ENCODE results near the gene PLEKHO1.

PLEKHO1 gene

DNA sequence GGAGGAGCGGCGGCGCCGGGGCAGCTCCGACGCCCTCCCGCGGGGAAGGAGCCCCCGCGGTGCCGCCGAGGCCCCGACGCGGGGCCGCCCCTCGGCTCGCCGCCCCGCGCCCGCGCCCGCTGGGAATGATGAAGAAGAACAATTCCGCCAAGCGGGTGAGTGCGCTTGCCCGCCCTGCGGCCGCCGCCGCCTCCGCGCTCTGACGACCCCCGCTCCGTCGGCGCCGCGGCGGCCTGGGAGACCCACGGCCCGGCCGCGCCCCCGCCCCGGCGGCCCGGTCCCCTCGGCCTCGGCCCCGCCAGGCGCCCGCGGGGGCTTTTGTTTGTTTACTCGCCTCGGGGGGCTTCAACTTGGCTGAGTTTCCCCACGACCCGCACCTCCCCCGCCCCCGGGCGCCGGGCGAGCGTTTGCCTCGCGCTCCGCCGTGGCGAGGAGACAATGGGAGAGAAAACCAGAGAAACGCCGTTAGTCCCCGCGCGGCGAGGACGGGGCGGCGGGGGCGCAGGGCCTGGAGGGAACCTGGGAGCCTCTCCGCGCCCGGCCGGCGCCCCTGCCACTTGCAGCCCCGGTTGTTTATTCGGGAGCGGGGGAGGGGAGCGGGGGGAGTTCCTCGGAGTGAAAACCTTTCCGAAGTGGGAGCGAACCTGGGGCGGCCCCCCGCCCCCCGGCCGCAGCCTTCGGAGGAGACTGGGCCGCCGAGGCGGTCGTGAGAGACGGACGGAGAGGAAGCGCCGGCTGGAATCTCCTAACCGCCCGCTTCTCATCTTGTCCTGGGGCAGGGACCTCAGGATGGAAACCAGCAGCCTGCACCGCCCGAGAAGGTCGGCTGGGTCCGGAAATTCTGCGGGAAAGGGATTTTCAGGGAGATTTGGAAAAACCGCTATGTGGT lies 661 bp downstream of the PLEKHO1 start:
- no peak for DNase-seq

DNA sequence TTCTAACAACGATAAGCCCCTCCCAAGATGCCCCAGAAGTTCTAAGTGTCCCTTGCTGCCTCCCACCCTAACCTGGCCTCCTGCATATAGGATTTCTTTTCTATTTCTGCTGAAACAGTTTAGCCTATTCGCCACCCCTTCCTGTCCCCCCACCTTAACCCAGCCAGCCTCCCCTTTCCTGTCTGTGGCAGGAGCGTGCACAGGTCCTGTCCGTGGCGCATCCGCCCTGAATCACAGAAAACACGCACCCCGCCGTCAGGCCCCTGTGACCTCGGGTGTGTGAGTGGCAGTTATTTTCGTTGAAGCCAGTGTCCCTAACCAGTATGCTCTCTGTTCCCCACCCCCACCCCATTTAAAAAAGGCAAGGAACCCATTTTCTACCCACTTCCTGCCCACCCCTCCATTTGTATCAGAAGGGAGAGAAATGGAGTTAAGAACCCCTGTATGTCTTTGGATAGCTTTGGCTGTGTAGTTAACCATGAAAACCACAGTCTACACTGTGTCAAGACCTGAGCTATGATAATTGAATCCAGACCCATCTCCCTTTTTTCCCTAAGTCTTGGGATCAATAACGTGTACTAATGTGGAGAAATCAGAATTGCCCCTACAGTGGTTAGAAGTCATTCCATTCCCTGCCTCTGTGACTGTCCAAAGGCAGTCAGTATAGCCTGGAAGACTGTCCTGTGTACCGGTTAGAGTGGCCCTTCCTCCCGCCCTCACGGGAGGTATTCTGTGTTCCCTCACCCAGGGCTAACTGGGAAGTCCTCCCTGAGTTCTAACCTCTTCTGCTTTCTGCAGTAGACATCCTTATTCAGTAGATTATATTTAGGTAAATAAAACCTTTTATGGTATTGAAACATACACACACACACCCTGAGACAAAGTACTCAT lies 1.8 kb downstream of the PLEKHO1 start:
- peak; percentile 54 for DNase-seq

DNA sequence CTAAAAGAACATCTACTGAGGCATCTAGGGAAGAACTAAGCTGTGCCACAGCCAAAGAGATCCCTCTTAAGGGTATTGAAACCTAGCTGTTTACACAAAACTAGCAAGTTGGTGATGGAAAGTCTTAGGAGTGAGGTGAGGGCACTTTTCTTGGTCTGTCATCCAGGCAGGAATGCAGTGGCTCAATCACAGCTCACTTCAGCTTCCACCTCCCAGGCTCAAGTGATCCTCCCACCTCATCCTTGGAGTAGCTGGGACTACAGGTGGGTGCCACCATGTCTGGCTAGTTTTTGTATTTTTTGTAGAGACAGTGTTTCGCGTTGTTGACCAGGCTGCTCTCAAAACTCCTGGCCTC lies 2.4 kb downstream of the PLEKHO1 start:
- DNase-seq, result no peak

DNA sequence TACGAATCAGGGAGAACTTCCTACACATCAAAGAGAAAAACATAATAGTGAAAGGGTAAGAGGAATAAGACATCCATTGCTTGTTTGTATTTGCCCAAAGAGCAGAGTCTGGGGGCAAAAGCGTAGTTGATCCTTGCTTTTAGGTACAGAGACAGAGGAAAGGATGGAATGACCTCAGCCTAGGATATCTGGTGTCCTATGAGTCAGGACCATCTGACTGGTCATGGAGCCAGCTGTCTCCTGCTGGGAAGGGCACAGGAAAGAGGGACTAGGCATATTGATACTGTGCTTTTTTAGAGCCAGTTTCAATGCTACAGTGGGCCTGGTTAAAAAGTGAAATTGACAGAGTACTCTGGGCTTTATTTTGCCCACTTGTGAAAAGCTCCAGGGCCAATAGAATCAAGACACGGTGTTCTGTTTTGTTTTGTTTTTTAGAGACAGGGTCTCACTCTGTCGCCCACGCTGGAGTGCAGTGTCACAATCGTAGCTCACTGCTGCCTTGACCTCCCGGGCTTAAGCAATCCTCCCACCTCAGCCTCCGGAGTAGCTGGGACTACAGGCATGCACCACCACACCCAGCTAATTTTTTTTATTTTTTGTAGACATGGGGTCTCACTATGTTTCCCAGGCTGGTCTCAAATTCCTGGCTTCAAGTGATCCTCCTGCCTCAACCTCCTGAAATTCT lies 3.2 kb downstream of the PLEKHO1 start:
- DNase-seq, result no peak

DNA sequence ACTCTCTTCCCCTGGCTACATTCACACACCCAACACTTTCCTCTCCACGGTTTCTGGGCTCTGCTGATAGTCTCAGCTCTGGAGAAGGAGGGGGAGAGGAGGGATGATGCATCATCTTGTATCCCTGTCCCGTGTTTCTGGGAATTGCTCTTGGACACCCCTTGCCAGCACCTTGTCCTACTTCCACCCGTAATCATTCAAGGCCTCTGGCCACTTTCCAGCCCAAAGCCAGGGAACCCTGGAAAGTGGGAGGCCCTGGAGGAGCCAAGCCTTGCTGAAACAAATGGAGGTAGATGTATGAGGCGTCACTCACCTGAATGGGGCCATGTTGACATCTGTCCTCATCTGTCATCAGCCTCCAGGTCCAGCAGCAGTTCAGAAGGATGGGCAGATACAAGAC lies 4.4 kb downstream of the PLEKHO1 start:
- DNase-seq, result no peak

DNA sequence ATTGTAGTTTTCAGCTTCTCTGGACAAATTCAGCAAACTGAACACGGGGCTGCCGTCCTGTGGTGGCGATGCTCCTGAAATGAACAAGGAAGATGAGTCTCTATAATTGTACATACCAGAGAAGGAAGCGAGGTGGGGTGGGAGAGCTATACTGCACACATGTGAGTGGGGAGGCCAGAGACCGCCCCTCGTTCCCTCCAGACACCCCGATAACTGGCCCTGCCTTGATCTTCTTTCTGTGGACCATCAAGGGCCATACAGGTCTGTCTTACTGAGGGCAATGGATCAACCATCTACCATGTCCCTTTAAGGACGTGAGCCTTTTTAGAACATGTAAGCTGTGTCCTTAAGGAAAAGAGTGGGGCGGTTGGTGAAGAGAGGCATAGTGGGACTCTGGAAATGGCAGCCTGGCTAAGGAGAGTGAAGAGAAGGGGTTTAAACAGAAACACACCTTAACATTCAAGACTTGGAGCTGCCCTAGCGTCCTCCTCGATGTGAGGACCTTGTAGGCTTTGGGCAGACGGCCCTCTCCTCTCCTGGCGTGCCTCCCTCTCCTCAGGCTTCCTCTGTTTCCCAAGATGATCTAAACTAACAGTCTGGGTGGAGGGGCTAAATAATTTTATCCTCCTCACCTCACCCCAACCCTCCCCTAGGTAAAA lies 5.8 kb downstream of the PLEKHO1 start:
- no peak for DNase-seq

DNA sequence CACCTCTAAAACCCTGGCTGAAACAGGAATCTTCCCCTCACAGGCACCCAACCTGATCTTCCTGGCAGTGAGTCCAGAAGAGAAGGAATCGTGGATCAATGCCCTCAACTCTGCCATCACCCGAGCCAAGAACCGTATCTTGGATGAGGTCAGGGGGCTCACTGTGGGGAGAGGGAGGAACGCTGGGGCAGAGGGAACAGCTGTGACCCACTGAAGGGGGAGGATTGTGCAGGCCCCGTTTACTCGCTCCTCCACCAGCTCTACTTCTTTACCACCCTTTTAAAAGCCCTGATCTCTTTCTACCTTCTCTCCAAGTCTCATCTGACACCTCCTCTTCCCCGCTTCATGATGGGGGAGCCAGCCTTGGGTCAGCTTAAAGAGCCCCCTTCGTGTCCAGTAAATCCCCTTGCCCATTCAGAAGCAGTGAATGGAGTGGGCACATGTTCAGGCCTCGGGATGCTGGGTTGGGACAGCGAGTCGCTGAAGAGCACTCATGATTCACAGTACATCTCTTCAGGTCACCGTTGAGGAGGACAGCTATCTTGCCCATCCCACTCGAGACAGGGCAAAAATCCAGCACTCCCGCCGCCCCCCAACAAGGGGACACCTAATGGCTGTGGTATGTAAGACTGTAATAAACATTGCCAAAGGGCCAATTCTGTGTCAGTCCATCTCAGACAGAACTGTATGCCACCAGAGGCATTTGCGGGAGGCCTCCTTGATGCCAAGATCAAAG lies 7.3 kb downstream of the PLEKHO1 start:
- DNase-seq, result no peak

DNA sequence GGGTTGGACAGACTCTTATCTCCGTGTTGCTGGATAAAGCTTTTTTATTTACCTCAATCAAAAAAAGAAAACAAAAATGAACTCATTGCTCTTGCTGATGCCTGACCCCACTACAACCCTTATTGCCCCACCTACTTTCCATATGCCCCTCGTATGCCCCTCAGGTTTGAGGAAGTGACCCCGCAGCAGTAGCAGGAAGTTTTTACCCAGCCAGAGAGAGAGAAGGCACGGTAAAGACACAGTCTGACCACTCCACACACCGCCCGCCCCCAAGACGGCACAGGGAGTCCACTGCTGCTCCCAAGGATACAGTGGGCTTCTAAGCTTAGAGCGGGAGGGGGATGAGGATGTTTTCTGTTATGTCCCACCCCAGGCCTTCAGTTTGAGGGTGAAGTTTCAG lies 9.8 kb downstream of the PLEKHO1 start:
- no peak for DNase-seq

DNA sequence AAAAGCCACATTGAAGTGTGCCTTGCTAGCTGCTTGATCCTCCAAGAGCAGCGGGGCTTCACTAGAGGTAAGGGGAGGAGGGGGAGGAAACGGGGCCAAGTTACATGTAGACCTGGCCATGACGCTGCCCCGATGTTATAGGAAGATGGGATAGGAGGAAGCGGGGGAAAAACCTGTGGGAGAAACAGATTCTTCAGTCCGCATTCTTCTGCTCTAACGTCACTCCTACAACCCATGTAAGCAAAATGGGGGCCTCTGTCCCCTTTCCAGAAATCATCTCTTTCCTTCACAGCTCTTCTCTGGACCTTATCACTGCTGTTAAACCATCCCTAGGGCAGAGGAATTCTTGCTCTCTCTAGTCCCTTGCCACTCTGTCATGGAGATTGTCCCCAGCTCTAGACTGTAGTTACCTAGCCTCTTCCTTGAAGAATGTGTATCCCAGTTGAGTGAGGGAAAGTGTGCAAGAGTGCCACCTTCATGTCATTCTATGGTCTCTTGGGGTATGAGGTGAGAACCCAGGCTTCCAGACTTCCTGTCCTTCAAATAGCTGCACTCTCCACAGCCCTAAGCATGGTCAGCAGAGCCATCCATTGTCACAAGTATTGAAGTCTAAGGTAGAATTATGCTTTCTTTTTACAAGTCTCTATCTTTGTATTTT lies 11.4 kb downstream of the PLEKHO1 start:
- no peak for DNase-seq

DNA sequence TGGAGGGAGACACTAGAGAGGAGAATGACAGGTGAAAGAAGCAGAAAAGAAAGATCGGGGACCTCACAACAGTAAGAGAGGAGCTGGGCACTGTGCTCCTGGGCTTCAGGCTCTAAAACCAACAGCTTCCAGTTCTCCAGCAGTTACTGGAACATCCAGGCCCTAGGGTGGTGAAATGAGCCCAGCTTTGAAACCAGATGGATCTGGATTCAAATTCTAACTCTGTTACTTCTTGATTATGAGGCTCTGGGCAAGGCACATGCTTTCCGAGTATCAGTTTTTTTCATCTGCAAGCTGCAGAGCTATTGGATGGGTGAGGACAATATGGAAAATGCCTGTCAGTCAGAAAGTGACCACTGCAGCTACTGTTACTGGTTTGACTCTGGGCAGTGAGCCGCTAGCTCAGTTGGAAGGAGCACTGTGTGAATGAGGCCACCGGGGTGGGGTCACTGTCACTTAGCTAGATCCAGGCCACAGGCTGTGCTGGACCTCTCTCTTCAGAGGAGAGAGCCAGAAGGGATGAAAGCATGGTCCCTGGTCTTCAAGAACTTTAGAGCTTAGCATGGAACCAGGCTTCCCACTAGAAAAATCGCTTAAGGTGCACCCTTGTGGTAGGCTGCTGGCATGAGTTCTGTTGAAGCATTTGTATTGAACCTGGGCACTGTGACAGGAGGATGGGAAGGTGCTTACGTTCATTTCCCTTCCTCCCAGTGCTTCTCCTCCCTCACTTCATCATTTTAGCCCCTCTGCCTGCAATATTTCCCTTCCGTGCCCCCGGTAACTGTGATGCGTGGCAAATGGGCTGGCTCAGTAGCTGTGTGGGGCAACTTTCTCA lies 12.2 kb downstream of the PLEKHO1 start:
- no peak for DNase-seq

DNA sequence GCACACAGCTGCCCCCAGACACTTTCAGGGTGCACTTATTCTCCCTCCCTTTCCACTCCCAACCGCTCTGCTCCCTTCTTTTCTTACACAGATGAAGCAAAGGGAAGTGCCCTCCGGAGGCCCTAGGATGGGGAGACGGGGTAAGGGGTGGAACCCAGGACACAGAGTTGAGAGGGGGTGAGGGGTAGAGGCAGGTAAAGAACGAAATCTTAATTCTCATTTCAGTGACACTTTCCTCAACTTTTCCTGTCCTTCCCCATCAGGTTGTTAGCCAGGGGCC lies 12.8 kb downstream of the PLEKHO1 start:
- DNase-seq, result no peak

DNA sequence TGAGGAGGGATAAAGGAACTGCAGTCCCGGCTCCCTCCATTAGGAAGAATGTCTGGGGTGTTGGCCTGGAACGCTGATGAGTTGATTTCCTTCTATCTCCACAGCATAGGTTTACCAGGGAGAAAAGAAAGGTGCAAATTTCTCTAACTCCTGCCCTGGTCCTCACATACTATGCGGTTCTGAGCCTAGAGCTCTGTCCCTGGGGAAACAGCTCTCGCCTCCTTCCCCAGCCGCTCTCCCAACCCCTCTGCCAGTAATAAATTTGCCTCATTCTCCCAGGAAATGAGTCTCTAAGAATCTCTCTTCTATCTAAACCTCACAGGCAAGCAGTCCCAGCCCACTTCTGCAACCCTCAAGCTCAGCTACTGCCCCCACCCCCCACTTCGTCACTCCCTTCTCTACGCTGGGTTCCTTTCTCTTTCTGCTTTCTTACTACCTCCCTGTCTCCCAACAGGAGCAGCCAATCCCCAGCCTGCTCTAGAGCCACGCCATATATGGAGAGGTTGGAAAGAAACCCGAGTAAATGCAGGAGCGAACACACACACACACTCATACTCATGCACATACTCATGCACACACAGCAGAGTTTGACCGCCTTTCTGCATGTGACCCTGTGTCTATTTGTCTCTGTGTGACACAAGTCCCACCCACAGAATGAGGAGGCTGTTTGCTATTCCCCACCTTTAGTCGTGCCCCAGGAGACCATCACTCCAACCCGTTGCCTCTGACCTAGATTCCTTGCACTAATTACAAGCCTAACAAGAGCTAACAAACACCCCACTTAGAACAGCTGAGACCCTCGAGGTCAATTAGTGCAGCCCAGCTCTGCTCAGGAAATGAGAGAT lies 13.4 kb downstream of the PLEKHO1 start:
- peak; percentile 40 for DNase-seq

DNA sequence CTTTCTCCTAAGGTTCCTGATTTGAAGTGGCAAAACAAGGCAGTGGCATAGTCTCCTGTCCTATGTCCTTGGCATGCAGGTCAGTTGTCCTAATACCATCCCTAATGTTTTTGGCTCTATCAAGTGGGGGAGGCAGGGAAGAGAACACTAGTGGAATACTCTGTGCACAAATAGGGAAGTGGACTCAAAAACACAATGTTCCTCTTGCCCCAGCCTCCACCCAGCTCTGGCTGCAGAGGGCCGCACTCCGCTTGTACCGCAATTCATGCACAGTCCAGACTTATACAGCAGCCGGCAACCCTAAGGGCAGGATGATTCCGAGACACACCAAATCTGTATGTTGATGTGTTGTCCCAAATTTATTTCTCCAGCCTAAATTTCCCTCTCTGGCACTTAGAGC lies 14.5 kb downstream of the PLEKHO1 start:
- no peak for DNase-seq

DNA sequence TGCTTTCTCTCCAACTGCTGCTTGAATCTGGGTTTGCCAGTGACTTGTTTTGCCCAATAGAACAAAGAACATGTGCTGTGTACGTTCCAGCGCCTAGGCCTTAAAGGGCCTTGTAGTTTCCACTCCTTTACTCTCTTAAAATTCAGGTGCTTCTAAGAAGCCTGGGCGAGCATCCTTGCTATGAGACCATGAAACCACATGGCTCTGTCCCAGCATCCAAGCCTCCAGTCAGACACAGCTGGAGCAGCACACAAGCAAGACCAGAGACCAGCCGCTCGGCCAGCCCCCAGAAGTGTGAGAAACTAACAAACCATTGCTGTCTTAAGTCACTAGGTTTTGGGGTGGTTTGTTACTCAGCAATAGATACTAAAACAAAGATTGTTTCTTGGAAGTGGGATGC lies 15.1 kb downstream of the PLEKHO1 start:
- DNase-seq, result no peak

DNA sequence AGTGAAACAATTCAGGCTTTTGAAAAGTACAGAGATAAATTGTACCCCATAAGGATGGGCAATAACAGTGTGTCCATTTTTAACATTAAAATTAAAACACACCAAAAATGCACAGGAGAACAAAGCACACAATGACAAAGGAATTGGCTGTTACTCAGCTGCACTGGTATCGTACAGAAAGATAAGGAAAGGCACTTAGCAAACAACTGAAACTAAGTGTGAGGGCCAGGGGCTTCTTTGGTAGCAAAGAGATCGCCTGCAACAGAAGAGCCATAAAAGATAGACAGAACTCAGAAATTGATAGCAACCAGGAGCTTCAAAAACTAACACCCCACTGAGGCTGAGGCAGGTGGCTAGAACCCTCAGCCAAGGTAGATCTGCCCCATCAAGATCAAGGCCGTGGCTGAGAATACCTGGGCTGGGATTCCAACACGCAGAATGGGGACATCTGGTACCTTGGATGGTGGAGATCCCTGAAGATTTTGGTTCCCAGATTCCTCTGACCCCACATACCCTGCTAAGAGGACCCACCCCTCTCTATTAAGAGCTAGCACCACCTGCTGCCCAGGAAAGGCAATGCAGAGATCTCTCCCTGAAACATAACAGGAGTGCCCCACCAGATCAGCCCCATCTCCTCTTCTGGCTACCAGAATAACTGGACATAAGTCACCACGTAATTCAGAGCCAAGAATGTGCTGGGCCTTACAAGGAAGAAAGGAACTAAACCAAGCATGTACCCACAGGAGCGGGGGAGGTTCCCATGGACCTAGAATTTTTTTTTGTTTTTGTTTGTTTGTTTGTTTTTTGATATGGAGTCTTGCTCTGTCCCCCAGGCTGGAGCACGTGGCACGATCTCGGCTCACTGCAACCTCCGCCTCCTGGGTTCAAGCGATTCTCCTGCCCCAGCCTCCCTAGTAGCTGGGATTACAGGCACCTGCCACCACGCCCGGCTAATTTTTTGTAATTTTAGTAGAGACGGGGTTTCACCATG lies 16.2 kb downstream of the PLEKHO1 start:
- peak; percentile 34 for DNase-seq

DNA sequence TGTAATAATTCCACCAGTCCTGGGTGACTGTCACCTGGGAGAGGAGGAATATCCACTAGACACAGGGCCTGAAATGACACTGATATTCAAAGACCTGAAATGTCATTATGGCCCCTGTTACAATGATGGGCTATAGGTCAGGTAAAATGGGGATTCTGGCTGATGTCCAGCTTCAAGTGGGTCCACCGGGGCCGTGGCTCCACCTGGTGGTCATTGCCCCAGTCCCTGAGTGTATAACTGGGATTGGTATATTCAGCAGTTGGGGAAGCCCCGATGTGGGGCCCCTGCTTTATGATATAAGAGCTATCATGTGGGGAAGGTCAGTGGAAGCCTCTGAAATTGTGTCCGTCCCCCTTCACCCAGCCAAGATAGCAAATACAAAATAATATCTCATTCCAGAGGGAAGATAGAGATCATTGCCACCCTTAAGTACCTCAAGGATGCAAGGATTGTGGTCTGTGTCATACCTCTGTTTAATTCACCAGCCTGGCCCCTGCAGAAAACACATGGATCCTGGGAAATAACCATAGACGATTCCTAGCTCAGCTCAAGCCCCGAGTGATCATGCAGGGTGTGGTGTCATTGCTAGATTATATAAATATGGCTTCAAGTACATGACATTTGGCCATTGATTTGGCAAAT lies 19.4 kb downstream of the PLEKHO1 start:
- peak; percentile 48 for DNase-seq

DNA sequence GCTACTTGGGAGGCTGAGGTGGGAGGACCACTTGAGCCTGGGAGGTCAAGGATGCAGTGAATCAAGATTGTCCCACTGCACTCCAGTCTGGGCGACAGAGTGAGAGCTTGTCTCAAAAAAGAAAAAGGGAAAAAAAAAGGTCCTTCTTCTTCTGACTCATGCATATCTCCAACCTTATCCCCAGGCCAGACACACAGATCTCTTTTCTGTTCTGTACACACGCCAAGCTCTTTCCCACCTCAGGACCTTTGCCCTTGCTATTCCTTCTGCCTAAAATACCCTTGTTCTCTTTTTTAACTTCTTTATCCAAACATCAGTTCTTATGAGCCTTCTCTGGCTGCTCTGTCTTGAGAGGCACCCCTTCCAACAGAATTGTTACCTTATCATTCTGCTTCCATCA lies 22.1 kb downstream of the PLEKHO1 start:
- no peak for DNase-seq

DNA sequence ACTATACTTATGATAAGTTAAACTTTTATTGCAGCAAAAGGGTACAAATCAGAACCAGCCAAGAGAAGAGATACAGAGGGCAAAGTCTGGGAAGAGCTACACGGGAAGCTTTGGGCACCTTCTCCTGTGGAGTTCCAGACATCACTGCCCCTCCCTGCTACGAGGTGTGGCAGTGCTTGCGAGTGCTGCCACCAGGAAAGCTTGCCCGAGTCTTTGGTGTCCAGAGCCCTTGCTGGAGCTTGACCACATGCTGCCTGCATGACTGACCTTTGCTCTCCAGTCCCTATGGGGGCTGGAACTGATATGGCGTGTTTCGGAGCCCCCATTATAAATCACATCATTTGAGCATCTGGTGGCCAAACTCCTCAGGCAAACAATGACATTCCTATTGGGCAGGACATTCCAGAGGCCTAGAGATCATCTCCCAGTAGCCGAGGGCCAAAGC lies 23.4 kb downstream of the PLEKHO1 start:
- DNase-seq, result no peak
